ENCODE data around the gene TF. TPM values are rescaled to one million over a fixed set of nuclear protein-coding genes. Genes with fewer than 3 reads are reported as not detected.

TF gene
- total RNA-seq, 1 experiment from 2014 or later, result 0.09 TPM

DNA sequence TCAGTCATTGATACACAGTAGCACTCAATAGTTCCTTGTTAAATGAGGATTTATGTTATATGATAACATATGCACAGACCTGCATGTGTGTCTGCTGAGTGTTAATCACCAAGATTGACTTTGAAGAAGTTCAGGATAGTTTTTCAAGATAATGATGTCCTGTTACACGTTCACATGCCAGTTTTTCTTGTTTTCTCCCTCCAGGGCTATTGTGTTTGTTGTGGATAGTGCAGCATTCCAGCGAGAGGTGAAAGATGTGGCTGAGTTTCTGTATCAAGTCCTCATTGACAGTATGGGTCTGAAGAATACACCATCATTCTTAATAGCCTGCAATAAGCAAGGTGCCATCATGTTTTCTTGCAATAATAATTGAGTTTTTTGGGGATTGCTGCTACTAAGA lies 69.2 kb downstream of the TF start:
- Histone ChIP-seq H4K91ac (ENCODE audit: insufficient read length, low read depth, low read length) (no peak overlapping the region), H3K27ac (ENCODE audit: insufficient read length, low read depth, low read length) (no peak overlapping the region), H3K56ac (ENCODE audit: insufficient read length, low read depth, low read length) (no peak overlapping the region), H3K79me2 (ENCODE audit: insufficient read depth, low read length) (no peaks in the 10 kb centered on the region), H3K79me1 (ENCODE audit: insufficient read depth, low read depth, low read length, poor library complexity, severe bottlenecking) (no peaks in the 10 kb centered on the region), H4K20me1 (ENCODE audit: control insufficient read depth, insufficient read depth, insufficient read length) (no peaks in the 10 kb centered on the region), H2AK5ac (ENCODE audit: insufficient read length, low read length) (no peak overlapping the region), H3K4me2 (ENCODE audit: insufficient read depth, insufficient read length, low read length) (no peak overlapping the region), H3K9ac (ENCODE audit: extremely low read depth, insufficient read length, low read length) (no peak overlapping the region), H3K27me3 (ENCODE audit: insufficient read depth, low read length) (no peaks in the 10 kb centered on the region), H2AFZ (ENCODE audit: low read length) (no peak overlapping the region), H2BK20ac (ENCODE audit: low read depth, low read length, poor library complexity, severe bottlenecking) (no peak overlapping the region), H2BK12ac (ENCODE audit: insufficient read length, low read depth, low read length) (no peak overlapping the region), H2BK120ac (ENCODE audit: low read depth, low read length, poor library complexity, severe bottlenecking) (no peak overlapping the region), H3K9me3 (ENCODE audit: control insufficient read depth, low read depth, low read length) (no peaks in the 10 kb centered on the region), H3K23me2 (ENCODE audit: insufficient read length, low read depth, low read length, poor library complexity, severe bottlenecking) (no peaks in the 10 kb centered on the region), H3K4ac (ENCODE audit: low read depth, low read length) (no peak overlapping the region), H3T11ph (ENCODE audit: low read length) (no peak overlapping the region), H3K4me1 (ENCODE audit: insufficient read depth, low read length) (no peaks in the 10 kb centered on the region), H3K14ac (ENCODE audit: insufficient read depth, low read length) (no peak overlapping the region), H4K8ac (replicated peaks; ENCODE audit: insufficient read length, low read depth, low read length) (no peak overlapping the region), H3K18ac (ENCODE audit: insufficient read length, low read depth, low read length) (no peak overlapping the region), H2BK15ac (ENCODE audit: low read depth, low read length) (no peak overlapping the region), H4K5ac (ENCODE audit: insufficient read length, low read depth, low read length) (no peak overlapping the region), H3K23ac (ENCODE audit: insufficient read length, low read depth, low read length) (no peak overlapping the region), H2BK5ac (ENCODE audit: insufficient read length, low read length) (no peak overlapping the region)
- no peak overlapping the region for H3K27ac Mint-ChIP-seq
- no peaks in the 10 kb centered on the region for H3K4me1 Mint-ChIP-seq
- DNase-seq, result no peak
- no peaks in the 10 kb centered on the region for H3K27me3 Mint-ChIP-seq (ENCODE audit: low read depth)
- TF ChIP-seq, protein P1, sequence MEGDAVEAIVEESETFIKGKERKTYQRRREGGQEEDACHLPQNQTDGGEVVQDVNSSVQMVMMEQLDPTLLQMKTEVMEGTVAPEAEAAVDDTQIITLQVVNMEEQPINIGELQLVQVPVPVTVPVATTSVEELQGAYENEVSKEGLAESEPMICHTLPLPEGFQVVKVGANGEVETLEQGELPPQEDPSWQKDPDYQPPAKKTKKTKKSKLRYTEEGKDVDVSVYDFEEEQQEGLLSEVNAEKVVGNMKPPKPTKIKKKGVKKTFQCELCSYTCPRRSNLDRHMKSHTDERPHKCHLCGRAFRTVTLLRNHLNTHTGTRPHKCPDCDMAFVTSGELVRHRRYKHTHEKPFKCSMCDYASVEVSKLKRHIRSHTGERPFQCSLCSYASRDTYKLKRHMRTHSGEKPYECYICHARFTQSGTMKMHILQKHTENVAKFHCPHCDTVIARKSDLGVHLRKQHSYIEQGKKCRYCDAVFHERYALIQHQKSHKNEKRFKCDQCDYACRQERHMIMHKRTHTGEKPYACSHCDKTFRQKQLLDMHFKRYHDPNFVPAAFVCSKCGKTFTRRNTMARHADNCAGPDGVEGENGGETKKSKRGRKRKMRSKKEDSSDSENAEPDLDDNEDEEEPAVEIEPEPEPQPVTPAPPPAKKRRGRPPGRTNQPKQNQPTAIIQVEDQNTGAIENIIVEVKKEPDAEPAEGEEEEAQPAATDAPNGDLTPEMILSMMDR (conservative IDR thresholded peaks at IDR 0.05), result no peak
- no peak overlapping the region for H3K4me3 Mint-ChIP-seq
- no CpG with 5 or more reads among the region's 2 CpGs for WGBS (ENCODE audit: extremely low coverage, insufficient read length, low lambda C conversion rate)
- peaks cover 19 to 70% (median 48%) of the 10 kb centered on the region in 3 experiments; a peak in 6 of 7 replicates for H3K36me3 Mint-ChIP-seq (ENCODE audit: insufficient read depth in 1 of 3, low read depth in 3 of 3)
- no peaks in the 10 kb centered on the region for H3K9me3 Mint-ChIP-seq

Data from H9 (cell line).